Stomach (tissue), 9 donors: ENCODE data around the gene CPNE9. TPM values are rescaled to one million over a fixed set of nuclear protein-coding genes. Genes with fewer than 3 reads are reported as not detected.

Experiments
- DNase-seq, 2 donors: peaks; one replicate each; pipeline versions ENCODE4 v3.0.0 to v3.0.0-alpha.2; 2013 to 2019
- H3K27ac ChIP-seq, 5 donors: fragments of 200-600 bp in 4 of 5; sonication (generic) in 4 of 5; one replicate each; pipeline ENCODE4 v1.5.1; 2013 to 2019; ENCODE audit warnings: mild to moderate bottlenecking in 1 of 5, moderate library complexity in 1 of 5
- H3K27me3 ChIP-seq, 3 donors: fragments of 200-600 bp; sonication (generic); one replicate each; pipeline ENCODE4 v1.5.1; 2017 to 2019; ENCODE audit warnings: mixed run types in 1 of 3
- H3K36me3 ChIP-seq, 4 donors: fragments of 200-600 bp; sonication (generic); 1 replicate in 3 of 4; 2 replicates in 1 of 4; pipeline ENCODE4 v1.5.1; 2016 to 2019
- H3K4me1 ChIP-seq, 4 donors: fragments of 200-600 bp; sonication (generic); one replicate each; pipeline ENCODE4 v1.5.1; 2016 to 2019
- H3K4me3 ChIP-seq, 4 donors: fragments of 200-600 bp; sonication (generic) in 3 of 4; one replicate each; pipeline ENCODE4 v1.5.1; 2016 to 2019; ENCODE audit warnings: mild to moderate bottlenecking in 1 of 4
- H3K9me3 ChIP-seq, 4 donors: fragments of 200-600 bp; sonication (generic); one replicate each; pipeline ENCODE4 v1.5.1; 2016 to 2019
- EP300 ChIP-seq: sonication (generic); formaldehyde crosslinking; IDR thresholded peaks from one replicate; pipeline ENCODE4 v1.6.1; 2017; ENCODE audit warnings: antibody characterized with exemption
- POLR2A ChIP-seq, 4 donors: fragments of 450-650 bp; IDR thresholded peaks; one replicate each; pipeline ENCODE4 v1.6.1; 2016; ENCODE audit warnings: antibody characterized with exemption in 4 of 4, control low read depth in 2 of 4, mild to moderate bottlenecking in 1 of 4, moderate library complexity in 1 of 4
- POLR2AphosphoS5 ChIP-seq, 3 donors: sonication (generic); formaldehyde crosslinking; IDR thresholded peaks; one replicate each; pipeline ENCODE4 v1.6.1; 2016; ENCODE audit warnings: antibody characterized with exemption in 3 of 3
- WGBS, 5 donors: extraction: QIAGEN DNeasy Blood & Tissue Kit in 3 of 5; methylation state at CpG; one replicate each; pipeline versions ENCODE4 v1.1.5 to v1.1.7; 2013 to 2018; 5-methylcytosine and 5-hydroxymethylcytosine counted together
- intact Hi-C: fragments of 100-400 bp; cut with DNase I; formaldehyde crosslinking; loops from one replicate; pipeline ENCODE4 v1.15.1; 2023; ENCODE audit warnings: low total_unique reads
- polyA plus RNA-seq, 3 donors: library from polyadenylated mRNA; stranded (reverse); fragments of 200-250 nt; gene quantifications; one replicate each; pipeline ENCODE4 v1.2.3, GENCODE V29; 2013
- total RNA-seq, 5 donors: library from RNA; depleted of rRNA; stranded (reverse); fragments of >200 nt; gene quantifications; one replicate each; pipeline versions ENCODE4 v1.1.0 to v1.2.3, GENCODE V29; 2014 to 2016
- TF ChIP-seq, protein P1 (sequence below), 7 experiments: fragments of 450-650 bp in 4 of 7; fragments of 200-600 bp in 3 of 7; sonication (generic) in 3 of 7; IDR thresholded peaks; one replicate each; pipeline ENCODE4 v1.5.1; 2016 to 2019; ENCODE audit warnings: antibody characterized with exemption in 7 of 7, control low read depth in 2 of 7, mild to moderate bottlenecking in 1 of 7
- donor health status: healthy with polysubstance abuse.
- donor health status: Bipolar disorder and iron deficiency.
- donor health status: healthy.

CPNE9 gene
- total and polyA plus RNA-seq, 8 donors = 0.10 to 0.19 TPM; not detected in 6

DNA sequence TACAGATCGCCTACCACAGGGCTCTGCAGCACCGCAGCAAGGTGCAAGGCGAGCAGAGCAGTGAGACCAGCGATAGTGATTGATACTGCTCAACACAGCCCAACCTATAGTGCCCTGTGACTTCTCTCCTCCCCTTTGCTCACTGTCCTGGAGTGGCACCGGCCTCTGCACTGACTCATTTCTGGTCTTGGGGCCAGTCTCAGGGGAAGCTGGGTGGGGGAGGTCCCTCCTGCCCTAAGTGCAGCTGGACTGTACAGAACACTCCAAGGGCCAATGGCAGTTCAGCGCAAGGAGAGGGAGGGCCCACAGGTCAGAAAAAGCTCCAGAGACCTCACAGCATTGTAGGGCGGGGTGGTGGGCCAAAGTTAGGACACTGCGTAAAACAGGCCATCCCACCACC, 43.6 kb downstream of the CPNE9 start:
- Histone ChIP-seq H3K4me1 (peaks cover 18 to 36% (median 26%) of the 10 kb centered on the region in 4 donors), H3K9me3 (no peaks in the 10 kb centered on the region), H3K27ac (no peak overlapping the region), H3K27me3 (no peaks in the 10 kb centered on the region), H3K36me3 (peaks cover 59 to 73% (median 72%) of the 10 kb centered on the region in 4 donors), H3K4me3 (no peak overlapping the region)
- intact Hi-C loops = no loop called here
- DNase-seq = no peak
- WGBS, 5 donors = 91 to 97% (median 94%) methylated on average over 7 to 8 of the region's 8 CpGs
- TF ChIP-seq, protein P1, sequence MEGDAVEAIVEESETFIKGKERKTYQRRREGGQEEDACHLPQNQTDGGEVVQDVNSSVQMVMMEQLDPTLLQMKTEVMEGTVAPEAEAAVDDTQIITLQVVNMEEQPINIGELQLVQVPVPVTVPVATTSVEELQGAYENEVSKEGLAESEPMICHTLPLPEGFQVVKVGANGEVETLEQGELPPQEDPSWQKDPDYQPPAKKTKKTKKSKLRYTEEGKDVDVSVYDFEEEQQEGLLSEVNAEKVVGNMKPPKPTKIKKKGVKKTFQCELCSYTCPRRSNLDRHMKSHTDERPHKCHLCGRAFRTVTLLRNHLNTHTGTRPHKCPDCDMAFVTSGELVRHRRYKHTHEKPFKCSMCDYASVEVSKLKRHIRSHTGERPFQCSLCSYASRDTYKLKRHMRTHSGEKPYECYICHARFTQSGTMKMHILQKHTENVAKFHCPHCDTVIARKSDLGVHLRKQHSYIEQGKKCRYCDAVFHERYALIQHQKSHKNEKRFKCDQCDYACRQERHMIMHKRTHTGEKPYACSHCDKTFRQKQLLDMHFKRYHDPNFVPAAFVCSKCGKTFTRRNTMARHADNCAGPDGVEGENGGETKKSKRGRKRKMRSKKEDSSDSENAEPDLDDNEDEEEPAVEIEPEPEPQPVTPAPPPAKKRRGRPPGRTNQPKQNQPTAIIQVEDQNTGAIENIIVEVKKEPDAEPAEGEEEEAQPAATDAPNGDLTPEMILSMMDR (IDR thresholded peaks at IDR 0.05) = no peak
- no peak for TF ChIP-seq POLR2AphosphoS5 (IDR thresholded peaks at IDR 0.05)
- no peak for TF ChIP-seq EP300
- TF ChIP-seq POLR2A (IDR thresholded peaks at IDR 0.05) = no peak

GRCh38 chr3:9748031-9748430, 44.4 kb downstream of the CPNE9 start:
- H3K4me3 ChIP-seq = no peak overlapping the region
- H3K27ac ChIP-seq = no peak overlapping the region
- TF ChIP-seq POLR2A (IDR thresholded peaks at IDR 0.05) (no peak), POLR2AphosphoS5 (IDR thresholded peaks at IDR 0.05) (no peak), EP300 (no peak)
- TF ChIP-seq, protein P1 (IDR thresholded peaks at IDR 0.05) = no peak
- peaks cover 18 to 36% (median 26%) of the 10 kb centered on the region in 4 donors for H3K4me1 ChIP-seq
- H3K27me3 ChIP-seq = no peaks in the 10 kb centered on the region
- peaks cover 57 to 73% (median 72%) of the 10 kb centered on the region in 4 donors for H3K36me3 ChIP-seq
- DNase-seq = no peak
- intact Hi-C loops = no loop called here
- no peaks in the 10 kb centered on the region for H3K9me3 ChIP-seq
- WGBS, 5 donors = 96 to 100% (median 98%) methylated on average over 2 of the region's 2 CpGs

DNA sequence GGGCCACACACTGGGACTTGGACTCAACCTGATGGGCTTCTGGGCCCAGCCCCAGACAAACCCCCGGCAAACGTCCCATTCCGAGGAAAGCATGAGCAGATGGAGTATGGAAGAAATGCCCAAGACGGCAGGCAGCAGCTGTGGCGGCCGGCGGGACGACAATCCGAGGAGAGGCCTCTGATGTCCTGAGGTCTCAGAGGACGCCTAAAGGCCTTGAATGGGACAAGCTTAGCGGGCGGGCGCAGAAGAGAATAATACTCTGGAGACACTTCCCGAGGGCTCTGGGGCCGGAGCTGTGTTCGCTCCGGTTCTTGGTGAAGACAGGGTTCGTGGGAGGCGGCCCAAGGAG, 45.6 kb downstream of the CPNE9 start:
- WGBS, 5 donors = 3 to 14% (median 12%) methylated on average over 18 to 19 of the region's 19 CpGs
- DNase-seq = no peak
- H3K36me3 ChIP-seq = peaks cover 45 to 71% (median 68%) of the 10 kb centered on the region in 4 donors
- peak overlapping the region; percentile 64 to 81 (median 70) for H3K4me3 ChIP-seq
- intact Hi-C loops = no loop called here
- TF ChIP-seq, protein P1 (IDR thresholded peaks at IDR 0.05) = no peak
- TF ChIP-seq POLR2A (IDR thresholded peaks at IDR 0.05) (no peak), EP300 (no peak), POLR2AphosphoS5 (IDR thresholded peaks at IDR 0.05) (no peak)
- H3K27ac ChIP-seq = peak overlapping the region; percentile 68 to 92 (median 89)
- no peaks in the 10 kb centered on the region for H3K27me3 ChIP-seq
- no peaks in the 10 kb centered on the region for H3K9me3 ChIP-seq
- peaks cover 18 to 36% (median 26%) of the 10 kb centered on the region in 4 donors for H3K4me1 ChIP-seq

GRCh38 chr3:9749645-9750555, 46.3 kb downstream of the CPNE9 start, which contains the start of gene OGG1:
TSS of gene OGG1 (plus strand) at chr3:9749952. CDS start at chr3:9750287, 335 bp downstream.
- intact Hi-C loops = no loop called here
- 0 to 1% (median 1%) methylated on average over 45 to 60 of the region's 60 CpGs for WGBS, 5 donors
- TF ChIP-seq EP300 (no peak), POLR2AphosphoS5 (IDR thresholded peaks at IDR 0.05) (peak; percentile 49 to 91 (median 57))
- TF ChIP-seq, protein P1 (IDR thresholded peaks at IDR 0.05) = peak in 1 of 7 experiments; percentile 17
- peaks cover 18 to 41% (median 31%) of the 10 kb centered on the region in 4 donors for H3K4me1 ChIP-seq
- no peaks in the 10 kb centered on the region for H3K9me3 ChIP-seq
- peak within 1 kb of the TSS; percentile 64 to 81 (median 70) for H3K4me3 ChIP-seq
- peaks cover 39 to 71% (median 68%) of the 10 kb centered on the region in 4 donors for H3K36me3 ChIP-seq
- no peaks in the 10 kb centered on the region for H3K27me3 ChIP-seq
- peak within 1 kb of the TSS; percentile 68 to 92 (median 89) for H3K27ac ChIP-seq
- peak; percentile 98 to 99 for DNase-seq
